HEK293 (cell line): ENCODE data around the gene SIL1.

Experiments used
- CTCF ChIA-PET: fragments of 350-600 bp; formaldehyde crosslinking; extraction: SDS; loops from one replicate; lab custom pipeline; 2021; ENCODE audit warnings: antibody characterized with exemption; lab: Yijun Ruan, JAX
- POLR2A ChIA-PET: fragments of 300-600 bp; formaldehyde crosslinking; extraction: SDS; loops from one replicate; lab custom pipeline; 2020; ENCODE audit warnings: antibody characterized with exemption, inconsistent platforms; lab: Yijun Ruan, JAX
- H3K27ac ChIP-seq: fragments of 200-500 bp; sonication (Bioruptor generic); 2 replicates; pipeline ENCODE4 v1.5.1; 2014; ENCODE audit warnings: low read depth, low read length, control low read depth, inconsistent platforms; ENCODE audit errors: extremely low read depth
- H3K36me3 ChIP-seq, 2 experiments: fragments of 200-500 bp in 1 of 2; sonication (Bioruptor generic) in 1 of 2; 1 replicate in 1 of 2; 2 replicates in 1 of 2; pipeline ENCODE4 v1.5.1; 2014 to 2017; ENCODE audit warnings: inconsistent platforms in 2 of 2, low read length in 2 of 2; ENCODE audit not compliant: control insufficient read depth in 2 of 2, insufficient read depth in 1 of 2
- H3K4me1 ChIP-seq: fragments of 200-500 bp; sonication (Bioruptor generic); 2 replicates; pipeline ENCODE4 v1.5.1; 2014; ENCODE audit warnings: mild to moderate bottlenecking, low read length, inconsistent platforms; ENCODE audit not compliant: control insufficient read depth, insufficient read depth
- H3K4me3 ChIP-seq: 2 replicates; pipeline ENCODE4 v1.5.1; 2011; ENCODE audit warnings: low read depth, mild to moderate bottlenecking, control low read depth, low read length, moderate library complexity
- H3K9me3 ChIP-seq: fragments of 200-500 bp; sonication (Bioruptor generic); 2 replicates; pipeline ENCODE4 v1.5.1; 2014; ENCODE audit warnings: low read depth, low read length, inconsistent platforms; ENCODE audit not compliant: control insufficient read depth, insufficient read depth
- AEBP2 ChIP-seq: fragments of 450-650 bp; formaldehyde crosslinking; IDR thresholded peaks from 2 replicates; pipeline ENCODE4 v1.5.1; 2016; ENCODE audit warnings: missing biosample characterization, missing genetic modification characterization, borderline replicate concordance
- EGR2 ChIP-seq: fragments of 450-650 bp; formaldehyde crosslinking; IDR thresholded peaks from 2 replicates; pipeline ENCODE4 v1.5.1; 2016; ENCODE audit warnings: low read depth, missing biosample characterization, missing genetic modification characterization
- SCRT2 ChIP-seq: fragments of 450-650 bp; formaldehyde crosslinking; IDR thresholded peaks from 2 replicates; pipeline ENCODE4 v1.5.1; 2016; ENCODE audit warnings: missing biosample characterization, missing genetic modification characterization
- SP7 ChIP-seq: fragments of 450-650 bp; formaldehyde crosslinking; IDR thresholded peaks from 2 replicates; pipeline ENCODE4 v1.5.1; 2016; ENCODE audit warnings: missing biosample characterization, missing genetic modification characterization
- ZIC2 ChIP-seq: fragments of 450-650 bp; formaldehyde crosslinking; IDR thresholded peaks from 2 replicates; pipeline ENCODE4 v1.5.1; 2016; ENCODE audit warnings: missing biosample characterization, missing genetic modification characterization
- ZNF341 ChIP-seq: fragments of 450-650 bp; formaldehyde crosslinking; IDR thresholded peaks from 2 replicates; pipeline ENCODE4; 2016; ENCODE audit warnings: low read depth, missing biosample characterization, missing genetic modification characterization
- ZNF37A ChIP-seq: fragments of 450-650 bp; IDR thresholded peaks from 2 replicates; pipeline ENCODE4 v1.5.1; 2018; ENCODE audit warnings: missing biosample characterization, missing genetic modification characterization
- ZNF426 ChIP-seq: fragments of 450-650 bp; formaldehyde crosslinking; IDR thresholded peaks from 2 replicates; pipeline ENCODE4 v1.5.1; 2017; ENCODE audit warnings: missing biosample characterization, missing genetic modification characterization, mild to moderate bottlenecking, inconsistent platforms, moderate library complexity
- ZNF48 ChIP-seq: fragments of 450-650 bp; formaldehyde crosslinking; IDR thresholded peaks from 2 replicates; pipeline ENCODE4 v1.5.1; 2016; ENCODE audit warnings: missing biosample characterization, missing genetic modification characterization
- ZNF529 ChIP-seq: fragments of 450-650 bp; formaldehyde crosslinking; IDR thresholded peaks from 2 replicates; pipeline ENCODE4 v1.5.1; 2017; ENCODE audit warnings: missing genetic modification characterization, missing biosample characterization; ENCODE audit not compliant: insufficient replicate concordance
- ZSCAN23 ChIP-seq: fragments of 450-650 bp; formaldehyde crosslinking; IDR thresholded peaks from 2 replicates; pipeline ENCODE4 v1.5.1; 2016; ENCODE audit warnings: missing biosample characterization, missing genetic modification characterization
- ZSCAN5A ChIP-seq: fragments of 450-650 bp; formaldehyde crosslinking; IDR thresholded peaks from 2 replicates; pipeline ENCODE4 v1.5.1; 2016; ENCODE audit warnings: missing biosample characterization, missing genetic modification characterization
- TF ChIP-seq, protein P1 (sequence below): fragments of 450-650 bp; formaldehyde crosslinking; IDR thresholded peaks from 2 replicates; pipeline ENCODE4 v1.5.1; 2016; ENCODE audit warnings: missing biosample characterization, missing genetic modification characterization
- TF ChIP-seq, protein P2 (sequence below): fragments of 450-650 bp; formaldehyde crosslinking; IDR thresholded peaks from 2 replicates; pipeline ENCODE4 v1.5.1; 2017; ENCODE audit warnings: missing biosample characterization, missing genetic modification characterization

The SIL1 gene

GRCh38 chr5:139131921-139132432, 66.2 kb downstream of the SIL1 start (continued):
- TF ChIP-seq, protein P1, sequence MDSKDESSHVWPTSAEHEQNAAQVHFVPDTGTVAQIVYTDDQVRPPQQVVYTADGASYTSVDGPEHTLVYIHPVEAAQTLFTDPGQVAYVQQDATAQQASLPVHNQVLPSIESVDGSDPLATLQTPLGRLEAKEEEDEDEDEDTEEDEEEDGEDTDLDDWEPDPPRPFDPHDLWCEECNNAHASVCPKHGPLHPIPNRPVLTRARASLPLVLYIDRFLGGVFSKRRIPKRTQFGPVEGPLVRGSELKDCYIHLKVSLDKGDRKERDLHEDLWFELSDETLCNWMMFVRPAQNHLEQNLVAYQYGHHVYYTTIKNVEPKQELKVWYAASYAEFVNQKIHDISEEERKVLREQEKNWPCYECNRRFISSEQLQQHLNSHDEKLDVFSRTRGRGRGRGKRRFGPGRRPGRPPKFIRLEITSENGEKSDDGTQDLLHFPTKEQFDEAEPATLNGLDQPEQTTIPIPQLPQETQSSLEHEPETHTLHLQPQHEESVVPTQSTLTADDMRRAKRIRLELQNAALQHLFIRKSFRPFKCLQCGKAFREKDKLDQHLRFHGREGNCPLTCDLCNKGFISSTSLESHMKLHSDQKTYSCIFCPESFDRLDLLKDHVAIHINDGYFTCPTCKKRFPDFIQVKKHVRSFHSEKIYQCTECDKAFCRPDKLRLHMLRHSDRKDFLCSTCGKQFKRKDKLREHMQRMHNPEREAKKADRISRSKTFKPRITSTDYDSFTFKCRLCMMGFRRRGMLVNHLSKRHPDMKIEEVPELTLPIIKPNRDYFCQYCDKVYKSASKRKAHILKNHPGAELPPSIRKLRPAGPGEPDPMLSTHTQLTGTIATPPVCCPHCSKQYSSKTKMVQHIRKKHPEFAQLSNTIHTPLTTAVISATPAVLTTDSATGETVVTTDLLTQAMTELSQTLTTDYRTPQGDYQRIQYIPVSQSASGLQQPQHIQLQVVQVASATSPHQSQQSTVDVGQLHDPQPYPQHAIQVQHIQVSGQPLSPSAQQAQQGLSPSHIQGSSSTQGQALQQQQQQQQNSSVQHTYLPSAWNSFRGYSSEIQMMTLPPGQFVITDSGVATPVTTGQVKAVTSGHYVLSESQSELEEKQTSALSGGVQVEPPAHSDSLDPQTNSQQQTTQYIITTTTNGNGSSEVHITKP (tag by site-specific recombination) = peak; percentile 55

DNA sequence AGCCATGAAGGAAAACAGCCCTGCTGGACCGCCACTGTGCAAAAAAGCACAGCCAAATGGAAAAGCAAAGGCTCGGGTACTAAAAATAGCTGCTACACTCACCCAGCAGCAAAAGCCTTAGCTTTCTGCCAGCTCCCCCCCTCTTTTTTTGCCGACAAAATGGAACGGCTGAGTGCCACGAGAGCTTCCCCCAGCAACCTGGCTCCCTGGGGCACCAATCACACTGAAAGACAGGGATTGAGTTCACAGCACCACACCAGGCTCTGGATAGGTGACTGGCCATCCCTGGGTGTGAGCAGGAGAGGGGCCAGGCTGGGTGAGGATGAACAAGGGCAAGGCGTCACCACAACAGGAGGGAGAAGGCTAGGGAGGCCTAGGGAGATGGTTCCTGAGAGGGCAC, 66.7 kb downstream of the SIL1 start:
- Histone ChIP-seq H3K4me1 (peaks cover 14% of the 10 kb centered on the region), H3K9me3 (no peaks in the 10 kb centered on the region), H3K36me3 (peaks cover 0 to 7% of the 10 kb centered on the region in 2 experiments; a peak in 1 of 3 replicates)
- CTCF ChIA-PET = no interaction called here
- no peak for TF ChIP-seq ZSCAN5A (tag by site-specific recombination)
- TF ChIP-seq ZNF426 = no peak
- TF ChIP-seq ZNF37A (tag by site-specific recombination) = no peak
- TF ChIP-seq ZNF341 (tag by site-specific recombination) = peak; percentile 53
- TF ChIP-seq ZNF529 (tag by site-specific recombination) = no peak
- TF ChIP-seq SCRT2 = no peak
- TF ChIP-seq ZNF48 = no peak
- peak; percentile 57 for TF ChIP-seq ZIC2 (tag by site-specific recombination)
- no peak for TF ChIP-seq ZSCAN23
- TF ChIP-seq, all 188 proteins: peak for 2
- Histone ChIP-seq H3K27ac (no peak overlapping the region), H3K4me3 (no peak overlapping the region)
- POLR2A ChIA-PET = no interaction called here

DNA sequence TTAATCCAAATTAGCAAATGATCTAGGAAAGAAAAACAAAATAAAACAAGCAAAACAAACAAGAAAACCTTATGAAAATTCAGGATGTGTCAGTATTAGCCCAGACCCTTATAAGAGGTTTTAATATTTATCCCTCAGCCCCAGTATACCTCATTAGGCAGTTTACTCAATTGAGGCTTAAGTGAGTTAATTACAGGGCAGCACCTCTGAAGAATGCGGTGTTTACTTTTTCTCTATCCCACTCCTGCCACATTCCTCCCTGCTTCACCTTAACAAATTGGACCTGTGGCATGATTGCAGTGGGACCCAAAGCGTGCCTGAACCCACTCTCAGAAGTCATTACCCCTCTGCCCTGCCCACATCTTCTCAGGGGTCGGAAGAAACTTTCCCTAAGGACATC, 67.1 kb downstream of the SIL1 start:
- H3K27ac ChIP-seq = no peak overlapping the region
- no peaks in the 10 kb centered on the region for H3K9me3 ChIP-seq
- H3K36me3 ChIP-seq = peaks cover 0 to 7% of the 10 kb centered on the region in 2 experiments; a peak in 1 of 3 replicates
- no peak overlapping the region for H3K4me3 ChIP-seq
- ChIA-PET CTCF (no interaction called here), POLR2A (no interaction called here)
- H3K4me1 ChIP-seq = peaks cover 14% of the 10 kb centered on the region
- TF ChIP-seq AEBP2 = no peak
- TF ChIP-seq, protein P2, sequence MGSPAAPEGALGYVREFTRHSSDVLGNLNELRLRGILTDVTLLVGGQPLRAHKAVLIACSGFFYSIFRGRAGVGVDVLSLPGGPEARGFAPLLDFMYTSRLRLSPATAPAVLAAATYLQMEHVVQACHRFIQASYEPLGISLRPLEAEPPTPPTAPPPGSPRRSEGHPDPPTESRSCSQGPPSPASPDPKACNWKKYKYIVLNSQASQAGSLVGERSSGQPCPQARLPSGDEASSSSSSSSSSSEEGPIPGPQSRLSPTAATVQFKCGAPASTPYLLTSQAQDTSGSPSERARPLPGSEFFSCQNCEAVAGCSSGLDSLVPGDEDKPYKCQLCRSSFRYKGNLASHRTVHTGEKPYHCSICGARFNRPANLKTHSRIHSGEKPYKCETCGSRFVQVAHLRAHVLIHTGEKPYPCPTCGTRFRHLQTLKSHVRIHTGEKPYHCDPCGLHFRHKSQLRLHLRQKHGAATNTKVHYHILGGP = 0 out of 2 replicates have a peak, but pooled peaks have one; percentile 32
- 0 out of 2 replicates have a peak, but pooled peaks have one; percentile 28 for TF ChIP-seq EGR2 (tag by site-specific recombination)
- TF ChIP-seq SP7 (tag by site-specific recombination) = peak; percentile 85
- TF ChIP-seq, all 188 proteins: peak for 3
